ENCODE data around the gene ARHGAP45. TPM values are rescaled to one million over a fixed set of nuclear protein-coding genes. Genes with fewer than 3 reads are reported as not detected.

ARHGAP45 gene
- total RNA-seq, 2 donors from 2014 or later: 37.9 to 42.6 TPM

GRCh38 chr19:1103708-1104310 lies 36.8 kb downstream of the ARHGAP45 start, which contains the start of gene GPX4:
TSS of gene GPX4 (plus strand) at chr19:1103994. CDS start at chr19:1104044, 50 bp downstream.
- peak within 1 kb of the TSS; percentile 97 for H3K4me3 ChIP-seq
- H3K27me3 ChIP-seq (replicated peaks; ENCODE audit: insufficient read depth): no peaks in the 10 kb centered on the region
- TF ChIP-seq CTCF (IDR thresholded peaks at IDR 0.05): no peak
- ATAC-seq (ENCODE audit: insufficient number of reproducible peaks, low FRiP score, low read depth) (peak; percentile 62), DNase-seq (ENCODE audit: low spot score) (peak; percentile 97)
- H3K4me1 ChIP-seq (ENCODE audit: control insufficient read depth in 1 of 2, low read depth in 2 of 2): peaks cover 44 to 70% of the 10 kb centered on the region in 2 donors
- H3K27ac ChIP-seq: peak within 1 kb of the TSS; percentile 99
- no peaks in the 10 kb centered on the region for H3K9me3 ChIP-seq
- peaks cover 24% of the 10 kb centered on the region for H3K36me3 ChIP-seq

- Histone ChIP-seq H3K4me3 (peak overlapping the region; percentile 97), H3K27me3 (replicated peaks; ENCODE audit: insufficient read depth) (no peaks in the 10 kb centered on the region), H3K27ac (peak overlapping the region; percentile 99), H3K9me3 (no peaks in the 10 kb centered on the region), H3K4me1 (ENCODE audit: control insufficient read depth in 1 of 2, low read depth in 2 of 2) (peaks cover 38 to 63% of the 10 kb centered on the region in 2 donors), H3K36me3 (peaks cover 29% of the 10 kb centered on the region)
- DNase-seq (ENCODE audit: low spot score): no peak
- peak; percentile 3 for ATAC-seq (ENCODE audit: insufficient number of reproducible peaks, low FRiP score, low read depth)
- no peak for TF ChIP-seq CTCF (IDR thresholded peaks at IDR 0.05)
Observed at GRCh38 chr19:1104311-1105007, 37.5 kb downstream of the ARHGAP45 start.

GRCh38 chr19:1105008-1105872 lies 38.3 kb downstream of the ARHGAP45 start:
- Histone ChIP-seq H3K36me3 (peaks cover 35% of the 10 kb centered on the region), H3K27ac (peak overlapping the region; percentile 99), H3K9me3 (no peaks in the 10 kb centered on the region), H3K4me1 (ENCODE audit: control insufficient read depth in 1 of 2, low read depth in 2 of 2) (peaks cover 35 to 55% of the 10 kb centered on the region in 2 donors), H3K27me3 (replicated peaks; ENCODE audit: insufficient read depth) (no peaks in the 10 kb centered on the region), H3K4me3 (peak overlapping the region; percentile 97)
- ATAC-seq (ENCODE audit: insufficient number of reproducible peaks, low FRiP score, low read depth): no peak
- no peak for DNase-seq (ENCODE audit: low spot score)
- no peak for TF ChIP-seq CTCF (IDR thresholded peaks at IDR 0.05)

GRCh38 chr19:1105873-1106840 lies 39.2 kb downstream of the ARHGAP45 start:
- Histone ChIP-seq H3K4me1 (ENCODE audit: control insufficient read depth in 1 of 2, low read depth in 2 of 2) (peaks cover 30 to 46% of the 10 kb centered on the region in 2 donors), H3K27ac (peak overlapping the region in 1 of 2 donors; percentile 0), H3K4me3 (peak overlapping the region; percentile 97), H3K27me3 (replicated peaks; ENCODE audit: insufficient read depth) (no peaks in the 10 kb centered on the region), H3K36me3 (peaks cover 38% of the 10 kb centered on the region), H3K9me3 (no peaks in the 10 kb centered on the region)
- DNase-seq (ENCODE audit: low spot score) (no peak), ATAC-seq (ENCODE audit: insufficient number of reproducible peaks, low FRiP score, low read depth) (no peak)
- no peak for TF ChIP-seq CTCF (IDR thresholded peaks at IDR 0.05)

All from thoracic aorta (tissue), 2 donors.